Tibial nerve (tissue), 4 donors: ENCODE results near the gene RAB11B. TPM values are rescaled to one million over a fixed set of nuclear protein-coding genes. Genes with fewer than 3 reads are reported as not detected.
"Not testable (repeated sequence)": the region's sequence is repeated elsewhere in the genome, so short reads cannot be mapped to it uniquely, and the experiment has no call there.

Experiments
- DNase-seq, 2 donors: peaks; one replicate each; pipeline ENCODE4 v3.0.0-alpha.2; 2019; ENCODE audit warnings: low spot score in 2 of 2
- H3K27ac ChIP-seq, 4 donors: fragments of 200-600 bp; sonication (generic) in 3 of 4; one replicate each; pipeline ENCODE4 v1.5.1; 2017 to 2019; ENCODE audit warnings: mild to moderate bottlenecking in 1 of 4
- H3K27me3 ChIP-seq, 2 donors: fragments of 200-600 bp; sonication (generic) in 1 of 2; one replicate each; pipeline versions ENCODE4 v1.5.1 to v1.6.0; 2017 to 2019
- H3K36me3 ChIP-seq, 3 donors: fragments of 200-600 bp; sonication (generic); one replicate each; pipeline ENCODE4 v1.5.1; 2018 to 2019
- H3K4me1 ChIP-seq, 4 donors: fragments of 200-600 bp; sonication (generic) in 3 of 4; one replicate each; pipeline ENCODE4 v1.5.1; 2017 to 2019
- H3K4me3 ChIP-seq, 4 donors: fragments of 200-600 bp; sonication (generic) in 3 of 4; one replicate each; pipeline ENCODE4 v1.5.1; 2017 to 2019; ENCODE audit warnings: mild to moderate bottlenecking in 1 of 4, moderate library complexity in 1 of 4
- H3K9me3 ChIP-seq, 4 donors: fragments of 200-600 bp; sonication (generic) in 3 of 4; one replicate each; pipeline ENCODE4 v1.5.1; 2017 to 2019
- CTCF ChIP-seq, 5 experiments: fragments of 200-600 bp in 3 of 5; fragments of 450-650 bp in 2 of 5; sonication (generic) in 3 of 5; IDR thresholded peaks; one replicate each; pipeline ENCODE4 v1.5.1; 2016 to 2019; ENCODE audit warnings: antibody characterized with exemption in 5 of 5, mild to moderate bottlenecking in 3 of 5, moderate library complexity in 2 of 5
- EP300 ChIP-seq, 2 donors: sonication (generic); formaldehyde crosslinking; IDR thresholded peaks; one replicate each; pipeline ENCODE4 v1.6.1; 2017; ENCODE audit warnings: antibody characterized with exemption in 2 of 2, mild to moderate bottlenecking in 1 of 2
- POLR2A ChIP-seq, 2 donors: fragments of 450-650 bp; IDR thresholded peaks; one replicate each; pipeline ENCODE4 v1.6.1; 2017; ENCODE audit warnings: antibody characterized with exemption in 2 of 2, mild to moderate bottlenecking in 2 of 2, moderate library complexity in 2 of 2
- WGBS, 2 donors: methylation state at CpG; one replicate each; pipeline ENCODE4 v1.1.5; 2018; 5-methylcytosine and 5-hydroxymethylcytosine counted together
- total RNA-seq, 4 donors: library from RNA; depleted of rRNA; stranded (reverse); fragments of >200 nt; gene quantifications; one replicate each; pipeline ENCODE4 v1.1.0, GENCODE V29; 2016

The RAB11B gene
- total RNA-seq, 4 donors from 2014 or later: 35.6 to 147 (median 68.9) TPM

- H3K9me3 ChIP-seq: no peaks in the 10 kb centered on the region
- 6 to 15% methylated on average over 10 of the region's 10 CpGs for WGBS, 2 donors
- no peaks in the 10 kb centered on the region for H3K27me3 ChIP-seq
Measured at GRCh38 chr19:8352134-8352827, 37.9 kb upstream of the RAB11B start.

GRCh38 chr19:8352845-8353244 lies 37.3 kb upstream of the RAB11B start:
- not testable (repeated sequence) for H3K27me3 ChIP-seq, H3K36me3 ChIP-seq, H3K9me3 ChIP-seq, DNase-seq
- WGBS, 2 donors: 42 to 55% methylated on average over 5 of the region's 5 CpGs
- peak overlapping the region in 2 of 4 donors; percentile 76 to 77 for H3K27ac ChIP-seq
- peak overlapping the region in 1 of 4 donors; percentile 28 for H3K4me3 ChIP-seq
- peaks cover 3 to 41% (median 16%) of the 10 kb centered on the region in 4 donors for H3K4me1 ChIP-seq

More at GRCh38 chr19:8352134-8352827, 37.9 kb upstream of the RAB11B start:
- no peak for TF ChIP-seq EP300 (IDR thresholded peaks at IDR 0.05)
- TF ChIP-seq POLR2A (IDR thresholded peaks at IDR 0.05): no peak
- TF ChIP-seq CTCF (IDR thresholded peaks at IDR 0.05): no peak
- H3K27ac ChIP-seq: peak overlapping the region in 2 of 4 donors; percentile 76 to 77
- DNase-seq: no peak
- H3K36me3 ChIP-seq: no peaks in the 10 kb centered on the region
- H3K4me1 ChIP-seq: peaks cover 3 to 45% (median 17%) of the 10 kb centered on the region in 4 donors
- H3K4me3 ChIP-seq: peak overlapping the region in 2 of 4 donors; percentile 21 to 28

- WGBS, 2 donors: 41 to 58% methylated on average over 6 of the region's 6 CpGs
- no peaks in the 10 kb centered on the region for H3K36me3 ChIP-seq
- peak in 1 of 2 donors; percentile 79 for TF ChIP-seq EP300 (IDR thresholded peaks at IDR 0.05)
- TF ChIP-seq POLR2A (IDR thresholded peaks at IDR 0.05): no peak
Measured at GRCh38 chr19:8355631-8356402, 34.3 kb upstream of the RAB11B start.

GRCh38 chr19:8357007-8357521 lies 33.1 kb upstream of the RAB11B start:
- Histone ChIP-seq H3K27ac (no peak overlapping the region), H3K27me3 (no peaks in the 10 kb centered on the region), H3K36me3 (no peaks in the 10 kb centered on the region), H3K9me3 (no peaks in the 10 kb centered on the region), H3K4me3 (no peak overlapping the region), H3K4me1 (peaks cover 3 to 43% (median 22%) of the 10 kb centered on the region in 4 donors)
- no peak for DNase-seq
- WGBS, 2 donors: 67 to 73% methylated on average over 4 of the region's 4 CpGs
- TF ChIP-seq EP300 (IDR thresholded peaks at IDR 0.05) (no peak), POLR2A (IDR thresholded peaks at IDR 0.05) (no peak), CTCF (IDR thresholded peaks at IDR 0.05) (no peak)

More at GRCh38 chr19:8355631-8356402, 34.3 kb upstream of the RAB11B start:
- Histone ChIP-seq H3K4me3 (no peak overlapping the region), H3K27ac (peak overlapping the region in 2 of 4 donors; percentile 50 to 56), H3K27me3 (no peaks in the 10 kb centered on the region), H3K9me3 (no peaks in the 10 kb centered on the region), H3K4me1 (peaks cover 3 to 37% (median 14%) of the 10 kb centered on the region in 4 donors)
- peak in 1 of 2 donors; percentile 64 for DNase-seq

GRCh38 chr19:8358948-8359347 lies 31.2 kb upstream of the RAB11B start:
- DNase-seq: no peak
- Histone ChIP-seq H3K27ac (no peak overlapping the region), H3K4me3 (no peak overlapping the region), H3K9me3 (no peaks in the 10 kb centered on the region), H3K36me3 (no peaks in the 10 kb centered on the region), H3K4me1 (peaks cover 3 to 43% (median 34%) of the 10 kb centered on the region in 4 donors), H3K27me3 (no peaks in the 10 kb centered on the region)
- 83 to 86% methylated on average over 6 of the region's 6 CpGs for WGBS, 2 donors
- TF ChIP-seq CTCF (IDR thresholded peaks at IDR 0.05) (no peak), EP300 (IDR thresholded peaks at IDR 0.05) (no peak), POLR2A (IDR thresholded peaks at IDR 0.05) (no peak)
